GM18526 (cell line): Measurements from ENCODE around the gene IGF2R.

Source experiments
- POLR2A ChIP-seq: IDR thresholded peaks from 3 replicates; pipeline ENCODE4 v1.6.1; 2011; ENCODE audit not compliant: insufficient read length; ENCODE audit errors: extremely low read depth

The IGF2R gene

DNA sequence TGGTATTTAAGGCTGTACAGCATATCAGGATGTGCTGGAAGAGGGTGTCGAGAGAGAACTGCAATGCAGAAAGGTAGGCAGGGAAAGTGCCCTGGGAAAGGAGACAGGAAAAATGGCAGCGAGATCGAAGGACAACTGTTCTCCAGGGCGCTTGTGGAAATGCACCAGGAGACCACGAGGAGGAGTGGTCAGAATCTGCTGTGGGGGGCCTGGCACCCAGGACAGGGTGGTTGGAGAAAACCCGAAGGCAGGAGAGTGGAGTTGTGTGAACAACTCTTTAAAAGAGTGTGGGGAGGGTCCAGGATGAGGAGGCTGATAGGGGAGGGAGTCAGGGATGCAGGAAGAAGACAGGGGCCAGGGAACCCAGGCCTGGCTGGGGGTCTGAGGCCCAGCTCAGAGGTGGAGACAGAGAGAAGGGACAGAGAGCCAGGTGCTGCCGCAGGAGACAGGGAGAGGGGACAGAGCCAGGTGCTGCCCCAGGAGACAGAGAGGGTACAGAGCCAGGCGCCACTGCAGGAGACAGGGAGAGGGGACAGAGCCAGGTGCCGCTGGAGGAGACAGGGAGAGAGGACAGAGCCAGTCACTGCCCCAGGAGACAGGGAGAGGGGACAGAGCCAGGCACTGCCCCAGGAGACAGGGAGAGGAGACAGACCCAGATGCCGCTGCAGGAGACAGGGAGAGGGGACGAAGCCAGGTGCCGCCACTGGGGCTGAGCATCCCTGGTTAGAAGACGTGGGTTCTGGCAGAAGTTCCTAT, 162.0 kb downstream of the IGF2R start:
- TF ChIP-seq POLR2A: no peak

DNA sequence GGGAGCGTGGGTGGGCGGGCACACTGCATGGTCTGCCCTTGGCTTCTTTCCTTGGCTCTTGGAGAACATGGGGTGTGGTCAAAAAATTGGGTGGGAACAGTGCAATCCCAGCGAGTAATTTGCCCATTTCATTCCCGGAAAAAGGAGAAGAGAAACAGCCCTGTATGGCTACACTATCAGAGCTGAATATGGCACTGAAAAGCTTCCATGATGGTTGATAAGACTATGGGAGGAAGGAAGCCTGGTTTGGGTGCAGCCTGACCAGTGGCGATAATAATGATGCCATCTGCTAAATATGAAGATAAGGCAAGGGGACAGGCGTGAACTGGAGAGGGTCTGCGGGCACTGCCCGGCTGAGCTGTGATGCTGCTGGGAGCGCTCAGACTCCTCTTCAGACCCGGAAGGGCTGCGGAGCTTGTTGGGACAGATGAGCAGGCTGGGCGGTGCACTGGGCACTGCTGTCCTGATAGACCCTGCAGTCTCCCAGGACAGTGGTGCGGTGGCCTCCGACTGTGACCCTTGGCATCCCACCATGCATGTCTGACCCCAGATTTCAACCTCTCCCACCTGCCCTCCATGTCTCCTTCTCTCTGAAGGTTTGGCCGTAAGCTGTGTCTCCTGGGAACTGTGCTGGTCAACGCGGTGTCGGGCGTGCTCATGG, 162.9 kb downstream of the IGF2R start:
- no peak for TF ChIP-seq POLR2A

DNA sequence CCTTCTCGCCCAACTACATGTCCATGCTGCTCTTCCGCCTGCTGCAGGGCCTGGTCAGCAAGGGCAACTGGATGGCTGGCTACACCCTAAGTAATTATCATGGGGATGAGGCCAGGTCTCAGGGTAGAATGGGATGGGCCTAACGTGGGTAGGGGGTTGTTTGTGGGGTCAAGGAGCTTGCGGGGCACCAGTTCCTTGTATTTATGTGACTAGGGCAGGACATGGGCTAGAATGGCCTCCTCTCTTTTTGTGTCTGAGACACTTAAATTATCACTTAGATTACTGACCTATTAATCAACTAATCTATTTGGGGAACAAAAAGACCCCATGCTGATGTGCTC, 163.4 kb downstream of the IGF2R start:
- no peak for TF ChIP-seq POLR2A

DNA sequence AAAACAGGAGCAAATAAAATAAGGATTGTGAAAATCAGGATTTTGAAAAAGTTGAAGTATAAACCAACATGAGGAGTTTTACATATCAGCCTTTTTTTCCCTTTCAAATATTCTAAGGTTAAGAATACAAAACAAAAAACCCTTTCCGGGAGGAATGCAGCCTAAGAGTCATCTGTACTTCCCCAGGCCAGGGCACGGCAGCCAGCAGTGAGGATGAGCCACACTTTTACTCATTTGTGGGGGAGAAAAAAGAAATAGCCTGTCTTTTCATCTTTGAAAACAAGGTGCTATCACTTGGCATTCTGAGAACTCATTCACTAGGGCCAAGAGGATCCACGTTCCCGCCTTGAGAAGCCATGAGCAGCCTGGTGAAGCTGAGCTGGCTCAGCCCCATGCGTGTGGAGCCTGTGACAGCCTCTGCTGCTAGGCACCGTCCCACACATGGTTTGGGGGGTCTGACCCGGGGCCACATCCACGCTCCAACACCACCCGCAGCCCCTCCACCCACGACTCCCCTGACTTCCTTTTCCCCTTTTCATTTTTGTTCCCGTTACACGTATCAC, 164.0 kb downstream of the IGF2R start:
- TF ChIP-seq POLR2A: no peak

DNA sequence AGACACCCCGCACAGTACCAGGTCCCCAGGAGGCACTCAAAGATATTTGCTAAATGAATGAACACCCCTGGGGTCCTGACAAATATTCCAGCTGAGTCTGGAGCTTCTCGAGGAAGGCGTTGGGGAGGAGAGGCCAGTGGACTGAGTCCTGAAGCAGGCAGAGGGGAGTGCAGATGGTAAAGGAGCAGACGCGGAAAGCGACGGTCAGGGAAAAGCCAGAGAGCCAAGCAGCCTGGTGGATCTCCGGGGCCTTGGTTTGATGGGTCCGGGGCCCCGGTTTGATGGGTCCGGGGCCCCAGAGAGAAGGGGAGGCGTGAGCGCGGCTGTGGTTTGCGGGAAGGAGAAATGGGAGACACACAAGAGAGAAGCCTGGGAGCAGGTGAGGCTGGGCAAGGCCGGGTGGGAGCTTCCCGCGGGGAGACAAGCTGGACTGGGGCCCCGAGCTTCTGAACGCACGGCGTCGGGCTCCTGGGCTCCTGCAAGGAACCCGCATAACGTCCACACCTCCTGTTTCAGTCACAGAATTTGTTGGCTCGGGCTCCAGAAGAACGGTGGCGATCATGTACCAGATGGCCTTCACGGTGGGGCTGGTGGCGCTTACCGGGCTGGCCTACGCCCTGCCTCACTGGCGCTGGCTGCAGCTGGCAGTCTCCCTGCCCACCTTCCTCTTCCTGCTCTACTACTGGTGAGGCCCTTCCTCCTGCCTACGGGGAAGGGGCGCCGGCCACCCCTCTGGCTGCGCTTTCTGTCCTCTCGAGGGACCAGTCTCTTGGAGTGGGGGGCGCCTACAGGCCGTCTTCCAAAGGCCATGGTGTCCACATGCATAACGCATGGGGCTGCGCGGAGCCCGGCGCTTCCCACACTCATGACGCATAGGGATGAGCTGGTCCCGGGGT, 164.8 kb downstream of the IGF2R start:
- no peak for TF ChIP-seq POLR2A

DNA sequence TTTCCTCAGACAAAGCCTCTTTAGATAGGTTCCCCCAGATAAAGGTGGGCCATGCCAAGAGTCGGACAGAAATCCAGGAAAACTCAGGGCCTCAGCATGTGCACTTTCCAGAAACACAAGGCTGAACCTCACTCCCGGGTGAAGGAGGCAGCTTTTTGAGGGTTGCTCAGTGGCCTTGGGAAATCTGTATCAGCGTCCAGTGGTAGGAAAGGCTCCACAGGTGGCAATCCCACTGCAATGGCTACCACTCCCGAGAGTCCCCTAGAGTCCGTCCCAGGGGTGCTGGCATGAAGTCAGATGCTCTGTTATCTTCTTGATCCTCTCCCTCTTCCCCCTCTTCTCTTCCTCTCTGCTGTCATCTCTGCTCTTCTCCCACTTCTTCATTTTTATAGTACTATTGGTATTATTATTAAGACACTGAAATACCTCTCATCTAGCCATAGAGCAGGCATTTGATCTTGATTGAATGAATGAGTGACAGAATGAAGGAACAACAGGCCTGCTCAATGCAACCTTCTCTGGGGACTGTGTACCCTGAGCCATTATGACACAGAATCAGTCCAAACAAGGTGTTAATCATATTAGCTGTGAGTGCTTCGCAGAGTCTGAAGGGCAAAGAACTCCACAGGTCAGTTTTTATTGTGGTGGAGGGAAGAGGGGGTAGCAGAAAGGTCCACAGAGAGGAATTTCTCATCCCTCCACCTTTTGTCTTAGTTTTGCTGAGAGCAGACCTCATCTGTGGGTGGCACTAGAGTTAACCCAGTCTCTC, 166.1 kb downstream of the IGF2R start:
- TF ChIP-seq POLR2A: no peak

DNA sequence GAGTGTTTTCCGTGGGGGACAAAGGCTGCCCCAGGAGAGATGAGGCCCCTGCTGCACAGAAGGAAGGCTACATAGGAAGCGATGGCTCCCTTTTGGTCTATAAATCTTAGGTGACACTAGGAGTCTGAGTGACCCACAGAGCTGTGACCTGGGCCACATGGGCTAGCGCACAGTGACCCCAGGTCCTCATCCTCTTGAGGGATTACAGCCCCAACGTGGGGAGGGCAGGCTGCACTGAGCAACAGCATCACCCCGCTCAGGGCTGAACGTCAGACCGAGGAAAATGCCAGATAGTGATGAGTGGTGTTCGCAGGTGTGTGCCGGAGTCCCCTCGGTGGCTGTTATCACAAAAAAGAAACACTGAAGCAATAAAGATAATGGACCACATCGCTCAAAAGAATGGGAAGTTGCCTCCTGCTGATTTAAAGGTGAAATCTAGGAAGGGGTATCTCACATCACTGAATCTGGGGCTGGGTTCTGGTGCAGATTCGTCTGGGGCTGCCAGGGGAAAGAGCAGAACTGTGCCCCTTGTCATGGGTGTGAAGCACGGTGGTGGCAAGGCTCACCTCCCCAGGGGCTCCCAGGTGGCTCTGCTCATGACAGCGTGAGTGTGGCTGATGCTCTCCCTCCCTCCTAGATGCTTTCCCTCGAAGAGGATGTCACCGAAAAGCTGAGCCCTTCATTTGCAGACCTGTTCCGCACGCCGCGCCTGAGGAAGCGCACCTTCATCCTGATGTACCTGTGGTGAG, 167.2 kb downstream of the IGF2R start:
- TF ChIP-seq POLR2A: no peak

DNA sequence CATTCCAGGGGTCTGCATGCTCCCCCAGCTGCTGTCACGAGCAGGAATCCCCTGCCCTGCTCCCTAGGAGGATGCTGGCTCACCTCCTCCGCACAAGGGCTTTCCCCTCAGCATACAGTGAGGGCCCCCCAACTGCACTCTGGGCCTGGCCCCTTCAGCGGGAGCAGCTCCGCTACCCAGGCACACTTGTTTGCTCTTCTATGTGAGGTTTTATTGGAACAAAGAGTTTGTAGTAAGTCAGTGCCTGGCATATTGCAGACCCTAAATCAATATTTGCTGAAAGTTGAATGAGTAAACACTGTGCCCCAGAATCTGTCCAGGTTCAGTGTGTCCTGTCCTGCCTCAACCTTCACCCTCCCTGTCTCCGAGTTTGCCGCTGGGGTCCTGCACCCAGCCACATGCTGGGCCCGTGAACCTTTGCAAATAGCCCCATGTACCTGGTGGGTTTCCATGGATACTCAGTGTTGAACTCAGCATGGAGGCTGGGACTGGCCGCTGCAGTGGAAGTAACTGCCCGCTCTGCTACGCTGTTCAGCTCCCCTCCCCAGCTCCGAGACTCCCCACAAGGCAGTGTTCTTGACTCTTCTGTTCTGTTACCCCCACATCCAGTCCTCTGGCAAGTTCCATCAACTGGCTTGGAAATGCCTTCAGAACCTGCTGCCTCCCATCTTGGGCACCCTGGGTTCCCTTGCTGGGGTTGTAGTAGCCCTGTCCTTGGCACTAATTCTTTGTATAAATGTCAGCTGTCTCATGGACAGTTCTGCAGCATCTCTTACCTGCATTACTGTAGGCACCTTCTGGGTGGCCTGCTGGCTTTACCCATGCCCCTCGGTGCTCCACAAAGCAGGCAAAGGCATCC, 168.5 kb downstream of the IGF2R start:
- TF ChIP-seq POLR2A: no peak

DNA sequence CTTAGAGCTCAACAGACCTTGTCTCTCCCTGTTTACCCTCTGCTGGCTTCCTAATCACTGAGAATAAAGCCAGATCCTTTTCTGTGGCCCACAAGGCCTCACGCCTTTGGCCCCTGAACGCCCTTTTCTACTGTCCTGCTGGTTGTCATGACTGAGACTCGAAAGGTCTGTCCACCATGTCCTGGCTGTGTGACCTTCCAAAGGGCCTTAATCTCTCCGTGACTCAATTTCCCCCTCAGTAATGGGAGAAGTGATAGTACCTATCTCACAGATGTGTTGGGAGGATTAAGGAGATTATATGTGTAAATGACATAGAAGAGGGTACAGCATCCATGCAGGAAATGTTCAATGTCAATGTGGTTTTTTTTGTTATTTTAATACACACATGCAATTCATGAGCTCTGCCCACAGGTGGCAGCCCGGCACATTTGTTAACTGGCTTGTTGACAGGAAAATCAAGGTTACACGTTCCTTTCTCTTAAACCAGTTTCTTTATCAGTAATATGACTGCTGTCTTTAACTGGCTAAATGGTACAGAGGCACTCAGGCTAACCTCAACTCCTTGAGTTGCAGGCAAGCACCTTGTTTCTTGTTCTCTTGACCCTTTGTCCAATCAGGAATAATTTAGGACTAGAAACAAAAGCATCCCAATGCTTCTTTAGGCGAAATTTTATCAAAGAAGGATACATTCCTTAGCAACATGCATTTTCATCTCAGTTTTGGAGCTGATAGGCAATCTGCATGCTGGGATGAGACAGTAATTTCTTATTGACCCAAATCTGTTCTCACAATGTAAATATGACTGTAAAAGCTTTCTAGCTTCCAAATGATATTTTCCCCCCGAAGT, 169.3 kb downstream of the IGF2R start:
- TF ChIP-seq POLR2A: no peak

DNA sequence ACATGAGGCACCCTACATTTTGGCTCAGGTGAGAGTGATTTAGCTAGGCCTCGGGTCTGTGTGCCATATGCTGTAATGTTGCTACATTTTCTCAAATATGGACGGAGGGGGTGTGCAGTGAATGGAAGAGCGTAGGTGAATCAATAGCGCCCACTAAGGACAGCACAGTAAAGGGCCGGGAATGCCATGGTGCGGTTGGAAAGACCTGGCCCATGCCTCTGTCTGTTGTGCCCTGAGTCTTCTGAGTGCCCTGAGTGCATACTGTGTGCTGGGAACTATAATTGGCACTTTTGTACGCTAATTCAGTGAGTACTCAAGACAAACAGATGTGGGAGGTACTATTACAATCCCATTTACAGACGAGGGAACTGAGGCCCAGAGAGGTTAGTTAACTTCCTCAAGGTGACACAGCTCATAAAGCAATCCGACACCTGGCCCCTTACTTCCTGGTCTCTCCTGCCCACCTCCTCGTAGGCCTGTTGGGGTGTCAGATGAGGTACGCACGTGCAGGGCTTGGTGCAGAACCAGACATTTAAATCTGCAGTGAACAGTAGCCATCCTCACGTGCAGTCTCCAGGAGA, 170.0 kb downstream of the IGF2R start:
- no peak for TF ChIP-seq POLR2A

DNA sequence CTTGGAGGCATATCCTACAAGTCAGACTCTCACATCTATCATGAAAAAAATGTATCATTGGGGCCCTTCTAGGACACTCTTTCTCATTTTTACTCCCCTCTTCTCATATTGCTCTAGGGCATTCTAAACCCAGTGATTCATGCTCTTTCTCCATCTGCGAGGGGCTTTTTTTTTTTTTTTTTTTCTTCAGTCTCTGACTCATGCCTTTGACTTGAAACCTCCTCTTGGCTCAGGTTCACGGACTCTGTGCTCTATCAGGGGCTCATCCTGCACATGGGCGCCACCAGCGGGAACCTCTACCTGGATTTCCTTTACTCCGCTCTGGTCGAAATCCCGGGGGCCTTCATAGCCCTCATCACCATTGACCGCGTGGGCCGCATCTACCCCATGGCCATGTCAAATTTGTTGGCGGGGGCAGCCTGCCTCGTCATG, 170.6 kb downstream of the IGF2R start:
- no peak for TF ChIP-seq POLR2A
